HG03045 (cell line): ENCODE data around the gene WNT1.

Experiments
- ATAC-seq: cut with Tn5 transposase; IDR thresholded peaks from one replicate; pipeline ENCODE4 v1.9.1; 2021; ENCODE audit warnings: mild to moderate bottlenecking, moderate library complexity; ENCODE audit not compliant: unreplicated experiment

WNT1 gene

GRCh38 chr12:49026678-49027480, 48.8 kb downstream of the WNT1 start:
- ATAC-seq, result no peak

- no peak for ATAC-seq
Observed at GRCh38 chr12:49027846-49028555, 49.9 kb downstream of the WNT1 start.

DNA sequence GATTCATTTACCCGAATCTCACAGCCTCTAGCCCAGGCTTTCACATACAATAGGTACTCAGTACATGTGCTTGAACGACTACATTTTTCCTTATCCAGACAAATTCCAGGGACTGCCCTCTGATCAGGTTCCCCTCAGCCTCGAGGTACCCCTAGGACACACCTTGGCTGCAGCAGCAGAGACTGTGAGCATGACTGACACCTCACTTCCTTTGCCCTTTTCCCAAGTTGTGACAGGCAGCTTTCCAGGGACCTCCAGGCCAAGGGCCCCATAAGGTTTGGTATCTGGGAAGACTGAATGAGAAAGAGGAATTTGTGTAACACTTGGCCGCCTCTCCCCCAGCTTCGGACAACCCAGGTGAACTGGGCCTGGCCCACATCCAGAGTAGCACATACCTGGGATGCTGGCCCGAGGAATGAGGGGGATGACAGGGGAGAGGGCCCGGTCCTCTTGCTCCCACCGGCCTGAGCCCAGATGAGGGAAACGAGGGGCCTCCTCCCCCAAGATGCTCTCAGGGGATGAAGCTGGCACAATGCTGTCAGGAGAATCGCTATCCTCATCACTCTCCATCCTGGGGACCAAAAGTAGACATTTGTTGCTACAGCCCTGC, 50.6 kb downstream of the WNT1 start:
- no peak for ATAC-seq

- ATAC-seq, result no peak
Observed at GRCh38 chr12:49030119-49030518, 52.0 kb downstream of the WNT1 start.

- no peak for ATAC-seq
Observed at GRCh38 chr12:49030714-49031572, 52.8 kb downstream of the WNT1 start.

- ATAC-seq, result no peak
Observed at GRCh38 chr12:49031573-49032161, 53.5 kb downstream of the WNT1 start.
